Muscle of leg (tissue), 11 donors: ENCODE measurements around the gene FOXL3. TPM values are rescaled to one million over a fixed set of nuclear protein-coding genes. Genes with fewer than 3 reads are reported as not detected.

Experiments
- DNase-seq: peaks from one replicate; pipeline ENCODE4 v3.0.0; 2013
- H3K27ac ChIP-seq: one replicate; pipeline ENCODE4 v1.5.1; 2013; ENCODE audit warnings: mild to moderate bottlenecking, low read length, control low read depth
- H3K27me3 ChIP-seq: one replicate; pipeline ENCODE4 v1.6.1; 2013; ENCODE audit warnings: low read length; ENCODE audit not compliant: control insufficient read depth, insufficient read depth
- H3K36me3 ChIP-seq: one replicate; pipeline ENCODE4 v1.6.1; 2013; ENCODE audit warnings: low read length; ENCODE audit not compliant: control insufficient read depth, insufficient read depth
- H3K4me1 ChIP-seq: one replicate; pipeline ENCODE4 v1.6.1; 2013; ENCODE audit warnings: low read length; ENCODE audit not compliant: control insufficient read depth, insufficient read depth
- H3K4me3 ChIP-seq: one replicate; pipeline ENCODE4 v1.5.1; 2013; ENCODE audit warnings: low read length, control low read depth
- H3K9me3 ChIP-seq: replicated peaks from 2 replicates; pipeline ENCODE4 v1.6.1; 2013; ENCODE audit warnings: low read depth, low read length; ENCODE audit not compliant: control insufficient read depth
- WGBS: methylation state at CpG from one replicate; pipeline ENCODE4 v1.1.5; 2013; ENCODE audit warnings: missing lambda C conversion rate; ENCODE audit not compliant: insufficient coverage; 5-methylcytosine and 5-hydroxymethylcytosine counted together
- polyA plus RNA-seq, 8 donors: library from polyadenylated mRNA; unstranded; fragments of 120-200 nt; gene quantifications; one replicate each; pipeline versions ENCODE4 v1.2.1 to v1.2.3, GENCODE V29; 2013; ENCODE audit warnings: inconsistent platforms in 1 of 8, low replicate concordance in 1 of 8; ENCODE audit not compliant: insufficient read length in 8 of 8, insufficient read depth in 1 of 8
- total RNA-seq: library from RNA; stranded (reverse); fragments of 120-200 nt; gene quantifications from one replicate; pipeline ENCODE4 v1.2.4, GENCODE V29; 2013

FOXL3 gene
- total and polyA plus RNA-seq, 9 donors = not detected

GRCh38 chr7:302054-302992, 12.4 kb downstream of the FOXL3 start:
- Histone ChIP-seq H3K27me3 (peaks cover 12% of the 10 kb centered on the region), H3K36me3 (no peaks in the 10 kb centered on the region), H3K4me1 (no peaks in the 10 kb centered on the region), H3K27ac (no peak overlapping the region), H3K4me3 (no peak overlapping the region), H3K9me3 (no peaks in the 10 kb centered on the region)
- DNase-seq = no peak
- WGBS = 82% methylated on average over 12 of the region's 18 CpGs

DNA sequence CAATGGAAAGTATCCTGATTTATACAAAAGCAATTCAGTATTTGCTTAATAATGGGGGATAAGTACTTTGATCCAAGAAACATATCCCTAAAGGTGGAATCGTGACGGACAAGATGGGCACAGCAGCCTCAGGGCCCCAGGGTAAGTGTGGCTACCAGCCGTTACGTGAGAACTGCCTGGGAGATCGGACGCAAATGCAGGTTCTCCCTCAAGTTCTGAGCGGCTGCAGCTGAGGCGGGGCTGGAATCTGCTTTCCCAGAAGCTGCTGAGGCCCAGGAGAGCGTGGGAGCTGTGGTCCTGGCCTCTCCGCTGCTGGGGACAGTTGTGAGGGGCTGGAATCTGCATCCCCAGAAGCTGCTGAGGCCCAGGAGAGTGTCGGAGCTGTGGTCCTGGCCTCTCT, 13.5 kb downstream of the FOXL3 start:
- H3K27me3 ChIP-seq = peaks cover 6% of the 10 kb centered on the region
- H3K4me1 ChIP-seq = no peaks in the 10 kb centered on the region
- WGBS = 34% methylated on average over 11 of the region's 11 CpGs
- H3K27ac ChIP-seq = no peak overlapping the region
- no peak overlapping the region for H3K4me3 ChIP-seq
- H3K36me3 ChIP-seq = no peaks in the 10 kb centered on the region
- H3K9me3 ChIP-seq = no peaks in the 10 kb centered on the region
- no peak for DNase-seq

DNA sequence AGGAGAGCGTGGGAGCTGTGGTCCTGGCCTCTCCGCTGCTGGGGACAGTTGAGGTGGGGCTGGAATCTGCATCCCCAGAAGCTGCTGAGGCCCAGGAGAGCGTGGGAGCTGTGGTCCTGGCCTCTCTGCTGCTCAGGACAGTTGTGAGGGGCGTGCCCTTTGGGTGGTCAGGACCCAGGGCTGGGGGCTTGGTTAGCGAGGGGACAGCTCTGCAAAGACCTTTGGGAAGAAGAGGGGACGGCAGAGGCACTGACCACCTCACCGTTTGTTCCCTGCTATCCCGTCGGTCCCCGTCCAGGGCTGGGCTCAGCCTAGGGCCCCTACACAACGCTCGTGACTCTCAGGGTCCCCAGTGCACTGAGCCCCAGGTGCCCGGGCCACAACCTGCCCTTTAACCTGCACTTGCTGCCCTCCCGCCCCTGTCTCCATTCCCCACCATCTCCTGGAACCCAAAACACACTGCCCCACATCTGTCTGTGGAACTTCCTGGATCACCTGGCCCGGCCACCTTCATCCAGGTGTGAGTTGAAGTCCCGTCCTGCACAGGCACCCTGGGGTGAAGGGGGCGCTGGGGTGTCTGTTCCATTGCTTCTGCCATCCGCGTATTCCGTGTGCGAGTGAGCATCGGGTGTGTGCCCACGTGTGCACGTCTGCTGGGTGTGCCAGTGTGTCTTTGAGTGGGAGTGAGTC, 14.1 kb downstream of the FOXL3 start:
- Histone ChIP-seq H3K9me3 (no peaks in the 10 kb centered on the region), H3K4me3 (no peak overlapping the region), H3K27ac (no peak overlapping the region), H3K4me1 (no peaks in the 10 kb centered on the region), H3K36me3 (no peaks in the 10 kb centered on the region), H3K27me3 (peaks cover 5% of the 10 kb centered on the region)
- 84% methylated on average over 23 of the region's 24 CpGs for WGBS
- no peak for DNase-seq

- no peak for DNase-seq
- no peak overlapping the region for H3K4me3 ChIP-seq
- H3K27ac ChIP-seq = no peak overlapping the region
- no peaks in the 10 kb centered on the region for H3K36me3 ChIP-seq
- 75% methylated on average over 15 of the region's 19 CpGs for WGBS
- peaks cover 2% of the 10 kb centered on the region for H3K27me3 ChIP-seq
- no peaks in the 10 kb centered on the region for H3K4me1 ChIP-seq
- H3K9me3 ChIP-seq = no peaks in the 10 kb centered on the region
Measured at GRCh38 chr7:304574-305409, 14.8 kb downstream of the FOXL3 start.

DNA sequence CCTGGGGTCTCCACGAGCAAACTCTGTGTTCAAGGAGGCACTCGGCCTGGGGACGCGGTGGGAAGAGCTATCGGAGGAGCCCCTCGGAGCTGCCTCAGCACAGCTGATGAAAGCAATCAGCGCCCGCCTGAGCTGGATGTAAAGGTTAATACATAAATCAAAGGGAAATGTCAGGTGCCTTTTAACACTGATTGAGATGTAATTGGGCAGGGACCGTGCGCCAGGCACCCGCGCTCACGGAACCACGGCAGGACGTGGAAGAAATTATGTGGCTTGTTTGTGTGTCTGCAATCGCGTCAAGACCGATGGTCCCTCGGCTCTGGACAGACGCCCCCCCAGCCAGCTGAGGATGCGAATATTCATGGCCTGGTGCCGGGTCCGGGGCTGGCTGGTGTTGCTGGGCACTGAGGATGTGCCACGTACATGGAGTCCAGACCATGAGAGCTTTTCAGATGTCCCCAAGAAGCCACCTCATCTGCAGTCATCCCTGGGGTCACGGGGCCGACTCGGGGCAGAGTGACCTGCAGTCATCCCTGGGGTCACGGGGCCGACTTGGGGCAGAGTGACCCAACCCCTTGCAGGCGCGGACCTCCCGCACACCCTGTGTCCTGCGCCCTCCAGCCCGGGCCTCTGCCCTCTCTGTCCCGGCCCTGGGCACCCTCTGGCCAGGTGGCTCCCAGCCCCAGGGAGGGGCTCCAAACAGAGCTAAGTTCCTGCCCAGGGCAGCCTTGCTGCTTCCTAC, 15.6 kb downstream of the FOXL3 start:
- Histone ChIP-seq H3K4me1 (no peaks in the 10 kb centered on the region), H3K9me3 (no peaks in the 10 kb centered on the region), H3K4me3 (no peak overlapping the region), H3K27ac (no peak overlapping the region), H3K27me3 (no peaks in the 10 kb centered on the region), H3K36me3 (no peaks in the 10 kb centered on the region)
- WGBS = 70% methylated on average over 35 of the region's 35 CpGs
- DNase-seq = no peak

DNA sequence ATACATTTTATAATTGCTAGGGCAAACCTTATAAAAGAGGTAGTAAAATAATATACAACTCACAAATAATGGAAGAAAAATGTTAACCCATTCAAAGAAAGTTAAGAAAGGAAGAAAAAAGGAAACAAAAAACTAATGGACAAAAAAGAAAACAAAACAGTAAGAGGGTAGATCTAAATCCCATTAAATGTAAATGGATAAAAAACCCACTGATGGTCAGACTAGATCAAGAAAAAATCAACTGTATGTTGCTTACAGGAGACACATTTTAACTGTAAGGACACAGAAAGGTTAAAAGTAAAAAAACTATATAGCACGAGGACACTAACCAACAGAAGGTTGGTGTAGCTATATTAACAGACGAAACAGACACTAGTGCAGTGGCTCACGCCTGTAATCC, 18.0 kb downstream of the FOXL3 start:
- no peak for DNase-seq
- no peak overlapping the region for H3K4me3 ChIP-seq
- no CpG with 5 or more reads among the region's 3 CpGs for WGBS
- H3K27ac ChIP-seq = no peak overlapping the region
- no peaks in the 10 kb centered on the region for H3K36me3 ChIP-seq
- no peaks in the 10 kb centered on the region for H3K9me3 ChIP-seq
- no peaks in the 10 kb centered on the region for H3K4me1 ChIP-seq
- peaks cover 10% of the 10 kb centered on the region for H3K27me3 ChIP-seq

- Histone ChIP-seq H3K4me1 (no peaks in the 10 kb centered on the region), H3K36me3 (no peaks in the 10 kb centered on the region), H3K27ac (no peak overlapping the region), H3K4me3 (no peak overlapping the region), H3K27me3 (peaks cover 14% of the 10 kb centered on the region), H3K9me3 (no peaks in the 10 kb centered on the region)
- DNase-seq = no peak
- 90% methylated on average over 14 of the region's 19 CpGs for WGBS
Measured at GRCh38 chr7:309586-310228, 19.7 kb downstream of the FOXL3 start.

DNA sequence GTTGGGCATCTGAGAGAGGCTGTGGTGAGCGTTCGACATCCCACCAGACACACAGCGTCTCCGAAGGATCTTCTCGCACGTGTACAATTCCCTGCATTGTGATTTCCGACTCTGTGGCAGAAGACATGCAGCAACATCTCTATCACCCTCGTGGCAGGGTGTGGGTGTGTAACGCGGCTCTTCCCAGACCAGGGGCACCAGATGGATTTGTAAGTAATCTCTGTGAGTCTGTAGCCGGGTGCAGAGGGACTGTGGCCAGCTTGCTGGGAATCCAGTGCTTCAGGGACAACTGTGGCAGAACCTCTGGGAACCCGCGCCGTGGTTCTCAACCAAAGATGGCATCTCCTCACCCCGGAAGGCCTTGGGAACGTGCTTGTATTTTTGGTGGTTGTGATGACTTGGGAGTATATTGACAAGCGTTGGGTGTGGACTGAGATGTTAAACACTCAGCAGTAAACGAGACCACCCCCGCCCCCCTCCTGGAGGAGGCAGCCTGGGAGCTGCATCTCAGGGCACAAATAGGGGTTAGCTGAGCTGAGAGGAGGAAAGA, 21.2 kb downstream of the FOXL3 start:
- H3K27me3 ChIP-seq = peaks cover 17% of the 10 kb centered on the region
- WGBS = 65% methylated on average over 10 of the region's 19 CpGs
- no peak overlapping the region for H3K4me3 ChIP-seq
- H3K36me3 ChIP-seq = no peaks in the 10 kb centered on the region
- no peak for DNase-seq
- H3K27ac ChIP-seq = no peak overlapping the region
- no peaks in the 10 kb centered on the region for H3K9me3 ChIP-seq
- H3K4me1 ChIP-seq = no peaks in the 10 kb centered on the region

GRCh38 chr7:311796-312195, 21.8 kb downstream of the FOXL3 start:
- WGBS = 32% methylated on average over 2 of the region's 5 CpGs
- H3K4me1 ChIP-seq = no peaks in the 10 kb centered on the region
- H3K4me3 ChIP-seq = no peak overlapping the region
- H3K27ac ChIP-seq = no peak overlapping the region
- H3K27me3 ChIP-seq = peaks cover 17% of the 10 kb centered on the region
- no peaks in the 10 kb centered on the region for H3K36me3 ChIP-seq
- DNase-seq = no peak
- H3K9me3 ChIP-seq = peaks cover 2% of the 10 kb centered on the region
